Panc1 (cell line): ENCODE data around the gene CCNQ. TPM values are rescaled to one million over a fixed set of nuclear protein-coding genes. Genes with fewer than 3 reads are reported as not detected.

Source experiments
- ATAC-seq: fragments of 200-7000 bp; cut with Tn5 transposase; 2 replicates; pipeline ENCODE4 v1.9.1; 2020; ENCODE audit warnings: mild to moderate bottlenecking, moderate library complexity
- BruUV-seq: library from RNA; stranded (reverse); fragments of 400-500 nt; replicated peaks from 2 replicates; lab custom pipeline; 2021; lab: Mats Ljungman, UMichigan
- CTCF ChIA-PET: fragments of 300-600 bp; sonication (Branson Sonifier 250); formaldehyde crosslinking; loops from one replicate; lab custom pipeline; 2022; ENCODE audit warnings: antibody characterized with exemption; lab: Charles Lee
- POLR2A ChIA-PET: fragments of 300-600 bp; sonication (Branson Sonifier 250); formaldehyde crosslinking; loops from one replicate; lab custom pipeline; 2022; ENCODE audit warnings: antibody characterized with exemption; lab: Charles Lee
- DNase-seq: peaks from one replicate; pipeline ENCODE4 v3.0.0-alpha.2; 2010; ENCODE audit warnings: low read depth, low spot score
- H3K27ac ChIP-seq: 2 replicates; pipeline ENCODE4 v1.5.1; 2011; ENCODE audit warnings: mild to moderate bottlenecking, low read length, inconsistent platforms
- H3K27me3 ChIP-seq: fragments of 200-500 bp; sonication (Bioruptor generic); 2 replicates; pipeline ENCODE4 v1.6.0; 2014; ENCODE audit warnings: low read length, inconsistent platforms; ENCODE audit not compliant: control insufficient read depth, insufficient read depth
- H3K36me3 ChIP-seq: fragments of 200-500 bp; sonication (Bioruptor generic); 2 replicates; pipeline ENCODE4 v1.5.1; 2014; ENCODE audit warnings: inconsistent platforms, mild to moderate bottlenecking, low read length, moderate library complexity; ENCODE audit not compliant: control insufficient read depth, insufficient read depth
- H3K4me1 ChIP-seq: 2 replicates; pipeline ENCODE4 v1.5.1; 2011; ENCODE audit warnings: inconsistent platforms, mild to moderate bottlenecking, low read length, moderate library complexity; ENCODE audit not compliant: control insufficient read depth, insufficient read depth
- H3K4me3 ChIP-seq, 2 experiments: 2 replicates each; pipeline ENCODE4 v1.5.1; 2011 to 2012; ENCODE audit warnings: low read depth in 2 of 2, low read length in 2 of 2, mild to moderate bottlenecking in 2 of 2, inconsistent platforms in 1 of 2, moderate library complexity in 1 of 2
- H3K9me3 ChIP-seq: fragments of 200-500 bp; sonication (Bioruptor generic); 2 replicates; pipeline ENCODE4 v1.5.1; 2014; ENCODE audit warnings: low read depth, mild to moderate bottlenecking, inconsistent platforms, low read length, moderate library complexity; ENCODE audit not compliant: control insufficient read depth, insufficient read depth
- POLR2AphosphoS5 ChIP-seq: IDR thresholded peaks from 2 replicates; pipeline ENCODE4 v1.6.1; 2012; ENCODE audit warnings: mild to moderate bottlenecking, low read depth, low read length, moderate library complexity
- SIN3A ChIP-seq: IDR thresholded peaks from 2 replicates; pipeline ENCODE4 v1.6.1; 2012; ENCODE audit warnings: low read depth, mild to moderate bottlenecking, low read length, moderate library complexity, borderline replicate concordance; ENCODE audit not compliant: insufficient read depth
- TCF7L2 ChIP-seq: IDR thresholded peaks from 2 replicates; pipeline ENCODE4 v1.6.1; 2011; ENCODE audit warnings: mild to moderate bottlenecking, low read depth, low read length, inconsistent platforms
- in situ Hi-C: cut with HindIII; loops from 2 replicates; pipeline ENCODE4 v1.10.0; 2016; ENCODE audit warnings: low sequenced_read_pairs, low pct_unique_long_range_greater_than_20kb
- intact Hi-C: fragments of 100-400 bp; cut with micrococcal nuclease; formaldehyde crosslinking; loops from one replicate; pipeline ENCODE4 v1.10.0; 2022; ENCODE audit not compliant: unreplicated experiment
- total RNA-seq: library from RNA; stranded (reverse); gene quantifications from one replicate; pipeline ENCODE4 v1.2.1, GENCODE V29; 2021; ENCODE audit not compliant: unreplicated experiment
- TF ChIP-seq, protein P1 (sequence below): fragments of 450-650 bp; IDR thresholded peaks from 2 replicates; pipeline ENCODE4 v1.5.1; 2017; ENCODE audit warnings: mild to moderate bottlenecking
- TF ChIP-seq, protein P2 (sequence below), 2 experiments: IDR thresholded peaks; 2 replicates each; pipeline ENCODE4 v1.6.1; 2011 to 2012; ENCODE audit warnings: low read depth in 2 of 2, control low read depth in 1 of 2, low read length in 1 of 2, mild to moderate bottlenecking in 1 of 2, moderate library complexity in 1 of 2; ENCODE audit not compliant: insufficient read depth in 1 of 2

Gene CCNQ
- total RNA-seq, 1 experiment from 2014 or later, result 42.1 TPM

DNA sequence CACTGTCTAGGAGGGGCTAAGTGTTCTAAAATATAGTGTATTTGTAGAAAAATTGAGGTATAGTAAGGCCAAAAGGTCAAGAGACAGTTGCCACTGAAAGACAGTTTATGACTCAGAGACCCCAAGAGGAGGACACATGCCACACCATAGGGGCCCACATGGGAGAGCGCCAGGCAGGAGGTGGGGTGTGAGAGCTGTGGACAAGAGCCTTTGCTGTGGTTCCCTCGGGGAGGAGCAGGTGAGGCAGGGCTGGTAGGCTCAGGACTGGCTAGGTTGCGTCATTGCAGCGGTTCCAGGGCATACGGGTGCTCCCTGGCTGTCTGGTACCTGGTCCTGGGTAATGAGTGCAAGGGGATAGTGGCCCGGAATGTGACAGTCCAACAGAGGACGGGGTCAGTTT, 37.6 kb downstream of the CCNQ start:
- DNase-seq, result no peak
- H3K4me3 ChIP-seq, result no peak overlapping the region
- H3K9me3 ChIP-seq, result no peaks in the 10 kb centered on the region
- CTCF ChIA-PET, result no interaction called here
- H3K27me3 ChIP-seq, result no peaks in the 10 kb centered on the region
- in situ Hi-C loops (no loop called here), intact Hi-C loops (no loop called here)
- H3K4me1 ChIP-seq, result no peaks in the 10 kb centered on the region
- POLR2A ChIA-PET, result interaction anchor here (0.6 kb wide), 1 partner anchor 64 kb away, joined by 4 read pairs; no protein-coding TSS in a partner anchor
- no TSS peak for BruUV-seq
- no peak overlapping the region for H3K27ac ChIP-seq
- ATAC-seq, result no peak
- TF ChIP-seq POLR2AphosphoS5, result no peak
- TF ChIP-seq, protein P1, sequence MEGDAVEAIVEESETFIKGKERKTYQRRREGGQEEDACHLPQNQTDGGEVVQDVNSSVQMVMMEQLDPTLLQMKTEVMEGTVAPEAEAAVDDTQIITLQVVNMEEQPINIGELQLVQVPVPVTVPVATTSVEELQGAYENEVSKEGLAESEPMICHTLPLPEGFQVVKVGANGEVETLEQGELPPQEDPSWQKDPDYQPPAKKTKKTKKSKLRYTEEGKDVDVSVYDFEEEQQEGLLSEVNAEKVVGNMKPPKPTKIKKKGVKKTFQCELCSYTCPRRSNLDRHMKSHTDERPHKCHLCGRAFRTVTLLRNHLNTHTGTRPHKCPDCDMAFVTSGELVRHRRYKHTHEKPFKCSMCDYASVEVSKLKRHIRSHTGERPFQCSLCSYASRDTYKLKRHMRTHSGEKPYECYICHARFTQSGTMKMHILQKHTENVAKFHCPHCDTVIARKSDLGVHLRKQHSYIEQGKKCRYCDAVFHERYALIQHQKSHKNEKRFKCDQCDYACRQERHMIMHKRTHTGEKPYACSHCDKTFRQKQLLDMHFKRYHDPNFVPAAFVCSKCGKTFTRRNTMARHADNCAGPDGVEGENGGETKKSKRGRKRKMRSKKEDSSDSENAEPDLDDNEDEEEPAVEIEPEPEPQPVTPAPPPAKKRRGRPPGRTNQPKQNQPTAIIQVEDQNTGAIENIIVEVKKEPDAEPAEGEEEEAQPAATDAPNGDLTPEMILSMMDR, result no peak
- TF ChIP-seq SIN3A, result no peak
- TF ChIP-seq TCF7L2, result no peak
- TF ChIP-seq, protein P2, sequence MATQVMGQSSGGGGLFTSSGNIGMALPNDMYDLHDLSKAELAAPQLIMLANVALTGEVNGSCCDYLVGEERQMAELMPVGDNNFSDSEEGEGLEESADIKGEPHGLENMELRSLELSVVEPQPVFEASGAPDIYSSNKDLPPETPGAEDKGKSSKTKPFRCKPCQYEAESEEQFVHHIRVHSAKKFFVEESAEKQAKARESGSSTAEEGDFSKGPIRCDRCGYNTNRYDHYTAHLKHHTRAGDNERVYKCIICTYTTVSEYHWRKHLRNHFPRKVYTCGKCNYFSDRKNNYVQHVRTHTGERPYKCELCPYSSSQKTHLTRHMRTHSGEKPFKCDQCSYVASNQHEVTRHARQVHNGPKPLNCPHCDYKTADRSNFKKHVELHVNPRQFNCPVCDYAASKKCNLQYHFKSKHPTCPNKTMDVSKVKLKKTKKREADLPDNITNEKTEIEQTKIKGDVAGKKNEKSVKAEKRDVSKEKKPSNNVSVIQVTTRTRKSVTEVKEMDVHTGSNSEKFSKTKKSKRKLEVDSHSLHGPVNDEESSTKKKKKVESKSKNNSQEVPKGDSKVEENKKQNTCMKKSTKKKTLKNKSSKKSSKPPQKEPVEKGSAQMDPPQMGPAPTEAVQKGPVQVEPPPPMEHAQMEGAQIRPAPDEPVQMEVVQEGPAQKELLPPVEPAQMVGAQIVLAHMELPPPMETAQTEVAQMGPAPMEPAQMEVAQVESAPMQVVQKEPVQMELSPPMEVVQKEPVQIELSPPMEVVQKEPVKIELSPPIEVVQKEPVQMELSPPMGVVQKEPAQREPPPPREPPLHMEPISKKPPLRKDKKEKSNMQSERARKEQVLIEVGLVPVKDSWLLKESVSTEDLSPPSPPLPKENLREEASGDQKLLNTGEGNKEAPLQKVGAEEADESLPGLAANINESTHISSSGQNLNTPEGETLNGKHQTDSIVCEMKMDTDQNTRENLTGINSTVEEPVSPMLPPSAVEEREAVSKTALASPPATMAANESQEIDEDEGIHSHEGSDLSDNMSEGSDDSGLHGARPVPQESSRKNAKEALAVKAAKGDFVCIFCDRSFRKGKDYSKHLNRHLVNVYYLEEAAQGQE (IDR thresholded peaks at IDR 0.05; ENCODE audit: insufficient read depth in 1 of 2, low read depth in 2 of 2, low read length in 1 of 2), result no peak
- H3K36me3 ChIP-seq, result no peaks in the 10 kb centered on the region

DNA sequence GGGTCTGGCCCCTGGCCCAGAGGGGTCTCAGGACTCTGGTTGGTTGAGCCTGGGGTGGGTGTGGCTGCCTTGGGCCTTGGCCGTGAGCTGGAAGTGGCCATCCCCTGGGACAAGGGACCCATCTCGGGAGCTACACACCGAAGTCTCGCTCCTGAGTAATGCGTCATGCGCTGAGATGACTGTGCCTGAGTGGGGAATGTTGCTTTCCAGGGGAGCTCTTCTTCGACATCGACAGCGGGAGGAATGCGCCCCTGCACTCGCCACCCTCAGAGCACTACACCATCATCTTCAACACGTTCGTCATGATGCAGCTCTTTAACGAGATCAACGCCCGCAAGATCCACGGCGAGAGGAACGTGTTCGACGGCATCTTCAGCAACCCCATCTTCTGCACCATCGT, 38.5 kb downstream of the CCNQ start:
- Histone ChIP-seq H3K4me1 (no peaks in the 10 kb centered on the region), H3K9me3 (no peaks in the 10 kb centered on the region), H3K36me3 (no peaks in the 10 kb centered on the region), H3K4me3 (no peak overlapping the region), H3K27me3 (no peaks in the 10 kb centered on the region), H3K27ac (no peak overlapping the region)
- BruUV-seq, result no TSS peak
- TF ChIP-seq, protein P2 (IDR thresholded peaks at IDR 0.05; ENCODE audit: insufficient read depth in 1 of 2, low read depth in 2 of 2, low read length in 1 of 2), result no peak
- TF ChIP-seq TCF7L2, result no peak
- TF ChIP-seq SIN3A, result no peak
- no peak for TF ChIP-seq POLR2AphosphoS5
- TF ChIP-seq, protein P1, result no peak
- ATAC-seq (no peak), DNase-seq (no peak)
- ChIA-PET CTCF (interaction anchor here (0.6 to 1.5 kb wide), 3 partner anchors 8 to 352 kb away, joined by 3 to 5 read pairs (median 4); no protein-coding TSS in a partner anchor), POLR2A (no interaction called here)
- in situ Hi-C loops (no loop called here), intact Hi-C loops (no loop called here)
